GM18951 (cell line): ENCODE data around the gene NFIX.

ENCODE experiments used
- POLR2A ChIP-seq: IDR thresholded peaks from 4 replicates; pipeline ENCODE4 v1.6.1; 2011; ENCODE audit warnings: mild to moderate bottlenecking; ENCODE audit not compliant: insufficient read length, insufficient read depth; ENCODE audit errors: extremely low read depth
- in situ Hi-C: fragments of 300-500 bp; cut with MboI; formaldehyde crosslinking; loops from one replicate; pipeline ENCODE4 v1.12.0; 2022; ENCODE audit warnings: low sequenced_read_pairs, mixed read lengths, inconsistent platforms; ENCODE audit not compliant: unreplicated experiment

Gene NFIX

DNA sequence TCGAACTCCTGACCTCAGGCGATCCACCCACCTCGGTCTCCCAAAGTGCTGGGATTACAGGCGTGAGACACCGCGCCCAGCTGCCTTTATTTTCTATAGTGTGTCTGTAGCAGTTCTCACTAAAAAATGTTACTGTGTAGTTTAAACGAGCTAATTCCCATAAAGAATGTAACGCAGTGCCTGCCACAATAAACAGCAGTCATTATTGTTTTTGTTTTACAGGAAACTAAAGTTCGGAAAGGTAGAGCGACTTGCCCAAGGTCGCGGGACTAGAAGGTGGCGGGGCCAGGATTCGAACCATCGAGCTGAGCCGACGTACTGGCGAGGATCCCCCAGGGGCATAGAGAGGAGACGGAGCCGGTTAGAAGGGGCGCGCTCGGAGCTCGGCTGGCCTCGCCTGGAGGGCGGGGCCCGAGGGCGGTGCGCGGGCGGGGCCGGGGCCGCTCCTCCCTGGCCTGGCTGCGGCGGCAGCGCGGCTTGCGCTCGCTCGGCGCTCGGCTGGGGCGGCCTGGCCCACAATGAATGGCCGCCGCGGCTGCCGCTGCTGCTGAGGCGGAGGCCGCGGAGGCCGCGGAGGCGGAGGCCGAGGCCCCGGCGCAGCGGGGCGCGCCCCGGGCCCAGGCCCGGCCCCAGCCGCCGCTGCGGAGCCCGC, 122.6 kb downstream of the NFIX start, which contains the start of gene NACC1:
Gene NACC1, plus strand, starts transcription at position 493 of the 652 bp plus-strand sequence. CDS start 16,944 bp downstream, outside the sequence.
- TF ChIP-seq POLR2A = peak; percentile 70
- in situ Hi-C loops = no loop called here

DNA sequence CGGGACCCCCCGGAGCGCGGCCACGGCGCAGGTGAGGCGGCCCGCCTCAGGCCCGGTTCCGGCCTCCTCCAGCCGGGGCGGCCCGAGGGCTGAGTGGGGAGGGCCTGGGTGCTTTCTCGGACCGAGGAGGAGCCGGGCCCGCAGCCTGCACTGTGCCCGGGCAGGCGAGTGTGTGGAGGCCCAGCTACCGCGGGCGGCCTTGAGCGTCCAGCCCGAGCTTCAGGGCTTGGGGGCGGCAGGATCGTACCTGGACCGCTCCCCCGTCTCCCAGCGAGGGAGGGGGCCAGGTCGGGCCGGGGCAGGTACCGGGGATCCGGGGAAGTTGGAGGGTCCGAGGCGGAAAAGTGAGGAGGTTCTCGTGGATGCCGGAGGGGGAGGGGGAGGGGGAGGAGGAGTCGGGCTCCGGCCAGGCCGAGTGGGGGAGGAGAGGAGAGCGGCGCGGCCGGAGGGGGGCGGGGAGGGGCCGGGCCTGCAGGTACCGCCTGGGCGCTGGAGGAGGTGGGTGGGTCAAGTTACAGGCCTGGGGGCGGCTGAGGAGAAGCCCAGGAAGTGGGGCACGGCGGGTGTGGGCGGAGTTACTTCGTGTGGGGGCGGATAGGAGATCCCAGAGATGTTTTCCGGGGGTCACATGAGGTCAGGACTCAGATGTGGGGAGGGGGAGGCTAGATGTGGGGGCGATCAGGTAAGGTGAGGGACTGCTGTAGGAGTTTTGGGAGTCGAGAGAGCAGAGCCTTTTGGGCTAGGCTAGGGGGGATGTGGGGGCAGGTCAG, 123.3 kb downstream of the NFIX start:
- in situ Hi-C loops = no loop called here

DNA sequence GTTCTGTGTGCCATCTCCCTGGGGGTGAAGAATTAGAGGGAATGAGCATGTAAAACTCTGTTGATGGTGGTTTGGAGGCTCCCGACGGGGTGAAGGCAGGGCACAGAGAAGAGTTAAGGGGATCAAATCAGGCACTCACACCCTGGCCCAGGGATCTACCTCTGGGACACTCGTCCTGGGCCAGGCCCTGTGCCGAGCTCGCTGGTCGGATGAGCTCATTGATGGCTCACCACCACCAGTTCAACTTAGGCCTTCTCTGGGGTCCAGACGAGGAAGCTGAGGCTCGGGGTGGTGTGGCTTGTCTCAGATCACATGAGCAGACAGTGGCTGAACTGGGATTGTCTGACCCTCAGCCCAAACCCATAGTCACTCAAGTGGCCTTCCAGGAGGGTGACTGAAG, 124.4 kb downstream of the NFIX start:
- in situ Hi-C loops = no loop called here
- no peak for TF ChIP-seq POLR2A

More for the DNA sequence above, 123.3 kb downstream of the NFIX start:
- no peak for TF ChIP-seq POLR2A

DNA sequence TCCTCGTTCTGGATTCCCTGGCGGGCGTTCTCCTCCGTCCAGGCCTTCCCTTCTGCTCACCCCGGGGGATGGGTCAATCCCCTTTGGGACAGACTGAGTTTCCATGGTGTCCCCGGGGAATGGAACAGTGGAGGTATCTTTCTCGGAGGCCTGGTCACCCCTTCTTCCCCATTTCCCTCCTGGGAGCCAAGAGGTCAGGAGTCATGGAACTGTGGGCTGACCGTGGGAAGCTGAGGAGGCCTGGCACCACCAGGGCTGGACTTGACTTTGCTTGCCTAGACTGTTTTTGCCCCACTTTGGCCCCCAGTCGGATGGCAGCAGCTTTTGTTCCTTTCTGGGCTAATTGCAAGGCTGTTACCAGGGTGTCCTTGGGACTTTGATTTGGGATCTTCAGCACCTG, 124.8 kb downstream of the NFIX start:
- in situ Hi-C loops = no loop called here
- TF ChIP-seq POLR2A = no peak

DNA sequence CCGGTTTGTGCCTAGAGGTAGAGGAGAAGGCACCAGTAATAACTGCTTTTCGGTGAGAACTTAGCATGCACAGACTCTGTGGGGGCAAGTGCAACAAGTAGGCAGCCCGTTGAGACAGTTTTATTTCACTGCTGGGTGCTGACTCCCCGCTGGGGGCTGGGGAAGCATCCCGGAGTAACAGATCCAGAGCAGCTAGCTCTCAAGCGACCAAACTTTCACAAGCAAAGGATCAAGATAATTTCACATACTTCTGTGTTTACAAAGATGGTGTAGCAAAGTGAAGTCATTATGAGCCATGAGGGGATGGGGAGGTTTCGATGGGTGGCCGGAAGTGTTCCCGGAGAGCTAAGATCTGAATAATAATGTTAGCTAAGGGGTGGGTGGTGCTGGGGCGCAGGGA, 125.5 kb downstream of the NFIX start:
- TF ChIP-seq POLR2A = no peak
- in situ Hi-C loops = no loop called here

DNA sequence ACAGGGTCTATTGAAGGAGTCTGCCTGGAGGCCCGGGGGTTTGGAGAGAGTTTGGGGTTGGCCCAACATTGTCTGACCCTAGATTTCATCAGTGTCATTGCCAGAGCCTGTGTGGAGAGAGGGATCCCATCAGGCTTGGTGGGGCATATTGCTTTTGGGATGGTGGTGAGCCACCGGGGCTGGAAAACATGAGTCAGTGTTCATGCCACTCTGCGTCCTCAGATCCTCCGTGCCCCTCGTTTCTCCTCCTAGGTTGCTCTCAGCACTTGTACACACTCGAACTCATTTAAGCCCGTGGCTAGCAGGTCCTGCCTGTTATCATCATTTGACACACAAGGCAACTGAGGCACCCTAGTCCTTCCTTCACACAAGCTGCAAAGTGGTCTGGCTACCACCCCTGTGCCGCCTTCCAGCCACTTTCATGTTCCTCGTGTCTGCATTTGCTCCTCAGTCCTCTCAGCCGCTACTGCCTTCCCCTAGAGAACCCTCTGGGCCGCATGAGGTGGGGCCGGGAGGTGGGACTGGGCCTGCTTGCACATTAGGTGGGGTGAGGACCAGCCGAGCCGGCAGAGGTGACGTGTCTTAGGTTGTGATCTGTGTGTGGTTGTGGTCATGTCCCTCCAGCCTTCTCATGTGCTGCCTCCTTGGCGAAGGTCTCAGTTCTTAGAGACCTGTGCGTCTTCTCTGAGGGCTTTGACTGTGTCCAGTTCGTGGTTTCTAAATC, 126.4 kb downstream of the NFIX start:
- in situ Hi-C loops = no loop called here
- TF ChIP-seq POLR2A = no peak

DNA sequence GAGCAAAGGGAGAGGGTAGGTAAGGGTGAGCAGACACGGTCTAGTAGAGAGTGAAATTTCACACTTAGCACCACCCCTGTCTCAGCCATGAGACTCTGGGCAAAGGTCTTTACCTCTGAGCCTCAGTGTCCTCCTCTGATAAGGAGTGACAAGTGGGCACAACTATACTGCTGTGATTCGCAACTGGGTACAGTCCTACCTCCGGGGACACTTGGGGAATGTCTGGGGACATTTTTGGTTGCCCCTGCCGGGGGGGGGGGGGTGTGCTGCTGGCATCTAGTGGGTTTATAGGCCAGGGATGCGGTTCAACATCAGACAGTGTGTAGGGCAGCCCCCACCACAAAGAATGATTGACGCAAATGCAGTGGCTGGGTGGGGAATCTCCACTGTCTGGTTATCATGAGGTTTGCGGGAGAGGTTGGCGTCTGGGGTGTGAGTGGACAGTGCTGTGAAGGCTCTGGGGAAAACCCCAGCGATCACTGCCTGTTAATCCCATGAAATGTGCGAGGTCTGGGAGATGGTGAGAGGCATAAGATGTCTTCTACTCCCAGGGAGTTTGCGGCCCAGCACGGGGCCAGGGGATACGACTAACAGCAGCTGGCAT, 127.1 kb downstream of the NFIX start:
- in situ Hi-C loops = no loop called here
- no peak for TF ChIP-seq POLR2A

DNA sequence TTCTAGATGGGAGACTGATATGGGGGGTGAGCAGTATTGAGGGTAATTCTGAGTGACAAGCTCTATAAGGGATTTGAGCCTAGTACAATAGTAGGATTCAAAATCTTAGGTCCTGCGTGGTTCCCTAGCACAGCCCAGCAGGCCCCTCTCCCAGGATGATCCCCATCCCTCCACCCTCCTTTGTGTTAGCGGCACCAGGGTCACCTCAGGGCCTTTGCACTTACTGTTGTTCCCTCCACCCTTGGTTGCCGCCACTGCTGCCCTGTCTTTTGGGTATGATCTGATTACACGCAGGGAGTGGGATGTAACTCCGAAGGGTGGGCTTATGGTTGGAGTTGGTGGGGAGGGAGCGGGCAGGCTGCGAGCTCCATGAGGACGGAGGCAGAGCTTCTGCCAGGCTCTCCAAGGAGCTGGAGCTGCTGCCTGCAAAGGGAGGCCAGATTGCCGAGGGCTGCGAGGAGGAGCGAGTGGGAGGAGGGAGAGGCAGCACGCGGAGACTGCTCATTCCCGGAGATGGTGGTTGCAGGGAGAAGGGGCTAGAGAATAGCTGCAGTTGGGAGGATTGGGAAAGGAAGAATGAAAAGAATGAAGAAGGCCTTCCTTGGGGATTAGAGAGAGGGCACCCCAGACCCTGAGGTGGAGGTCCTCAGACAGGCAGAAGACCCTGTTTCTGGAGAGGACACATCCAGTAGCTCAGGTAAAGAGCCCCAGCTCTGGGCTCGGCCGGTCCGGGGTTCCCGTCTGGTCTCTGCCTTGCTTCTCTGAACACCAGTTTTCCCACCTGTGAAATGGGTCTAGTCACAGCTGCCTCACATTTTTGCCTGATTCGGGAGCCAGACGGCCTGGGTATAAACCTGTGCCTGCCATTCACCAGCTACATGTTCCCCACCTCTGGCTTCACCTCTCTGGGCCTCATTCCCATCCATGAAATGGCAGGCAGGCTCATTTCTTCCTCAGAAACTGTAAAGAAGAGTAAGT, 128.0 kb downstream of the NFIX start:
- in situ Hi-C loops = no loop called here

DNA sequence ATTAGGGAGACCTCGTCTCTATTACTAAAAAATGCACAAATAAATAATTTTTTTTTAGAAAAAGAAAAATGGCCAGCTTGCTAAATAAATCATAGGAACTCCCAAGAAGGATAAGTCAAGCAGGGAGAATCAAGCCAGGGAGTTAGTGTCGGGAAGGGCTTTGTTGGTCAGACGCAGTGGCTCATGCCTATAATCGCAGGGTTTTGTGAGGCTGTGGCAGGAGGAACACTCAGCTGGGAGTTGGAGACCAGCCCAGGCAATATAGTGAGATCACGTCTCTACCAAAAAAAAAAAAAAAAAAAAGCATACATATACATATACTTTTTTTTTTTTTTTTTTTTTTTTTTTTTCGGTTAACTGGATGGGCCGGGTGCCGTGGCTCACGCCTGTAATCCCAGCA, 131.8 kb downstream of the NFIX start:
- in situ Hi-C loops = no loop called here

More for the DNA sequence above, 128.0 kb downstream of the NFIX start:
- no peak for TF ChIP-seq POLR2A

DNA sequence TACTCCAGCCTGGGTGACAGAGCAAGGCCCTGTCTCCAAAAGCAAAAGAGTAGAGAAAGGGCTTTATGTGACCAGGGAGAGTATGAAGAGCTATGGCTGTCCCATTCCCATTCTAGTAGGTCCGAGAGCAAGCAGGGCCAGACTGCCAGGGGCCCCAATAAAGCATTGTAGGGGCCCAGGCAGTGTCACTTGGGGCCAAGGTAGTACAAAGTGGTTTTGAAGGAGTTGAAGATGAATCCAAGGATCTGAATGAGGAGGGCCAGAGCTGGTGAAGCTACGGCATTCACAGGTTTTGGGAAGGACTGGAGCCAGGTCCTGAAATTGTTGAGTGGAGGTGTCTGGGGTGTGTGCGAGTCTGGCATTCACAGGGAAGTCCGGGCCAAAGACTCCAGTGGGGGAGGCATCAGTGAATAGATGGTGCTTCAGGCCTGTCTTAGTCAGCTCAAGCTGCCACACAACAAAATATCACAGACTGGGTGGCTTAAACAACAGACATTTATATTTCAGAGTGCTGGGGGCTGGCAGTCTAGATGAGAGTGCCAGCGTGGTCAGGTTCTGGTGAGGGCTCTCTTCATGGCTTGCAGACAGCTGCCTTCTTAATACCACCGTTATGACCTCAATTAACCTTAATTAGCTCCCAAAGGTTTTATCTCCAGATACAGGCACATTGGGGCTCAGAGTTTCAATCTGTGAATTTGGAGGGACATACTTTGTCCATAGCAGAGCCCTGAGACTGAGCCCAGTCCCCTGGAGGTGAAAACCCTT, 132.7 kb downstream of the NFIX start:
- in situ Hi-C loops = no loop called here
- no peak for TF ChIP-seq POLR2A

More for the DNA sequence above, 131.8 kb downstream of the NFIX start:
- TF ChIP-seq POLR2A = no peak

DNA sequence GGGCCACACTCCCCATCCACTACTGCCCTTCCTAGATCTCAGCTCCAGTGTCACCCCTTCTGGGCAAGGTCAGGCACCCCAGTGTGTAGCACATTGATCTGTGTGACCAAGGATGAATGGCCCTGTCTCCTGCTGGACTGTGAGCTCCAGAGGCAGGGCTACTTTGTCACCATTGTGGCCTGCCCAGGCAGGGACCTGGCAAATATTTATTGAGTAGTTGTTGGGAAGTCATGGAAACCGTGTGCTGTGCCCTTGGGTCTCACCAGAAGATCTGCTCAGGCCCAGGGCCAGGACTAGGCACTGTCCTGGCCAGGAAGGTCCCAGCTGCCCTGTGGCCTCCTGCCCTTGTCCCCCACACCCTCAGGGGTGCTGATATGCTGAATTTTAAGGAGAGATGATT, 133.3 kb downstream of the NFIX start:
- in situ Hi-C loops = no loop called here
- no peak for TF ChIP-seq POLR2A
